ENCODE results near the gene PLB1.

Gene PLB1

GRCh38 chr2:28624436-28624792 is 128.6 kb downstream of the PLB1 start:
- no peak for TF ChIP-seq CTCF (IDR thresholded peaks at IDR 0.05; ENCODE audit: control insufficient read depth, extremely low read depth, insufficient read depth)
- DNase-seq (ENCODE audit: low read depth), result no peak
- H3K4me3 ChIP-seq (ENCODE audit: low read depth, low read length), result no peak overlapping the region

DNA sequence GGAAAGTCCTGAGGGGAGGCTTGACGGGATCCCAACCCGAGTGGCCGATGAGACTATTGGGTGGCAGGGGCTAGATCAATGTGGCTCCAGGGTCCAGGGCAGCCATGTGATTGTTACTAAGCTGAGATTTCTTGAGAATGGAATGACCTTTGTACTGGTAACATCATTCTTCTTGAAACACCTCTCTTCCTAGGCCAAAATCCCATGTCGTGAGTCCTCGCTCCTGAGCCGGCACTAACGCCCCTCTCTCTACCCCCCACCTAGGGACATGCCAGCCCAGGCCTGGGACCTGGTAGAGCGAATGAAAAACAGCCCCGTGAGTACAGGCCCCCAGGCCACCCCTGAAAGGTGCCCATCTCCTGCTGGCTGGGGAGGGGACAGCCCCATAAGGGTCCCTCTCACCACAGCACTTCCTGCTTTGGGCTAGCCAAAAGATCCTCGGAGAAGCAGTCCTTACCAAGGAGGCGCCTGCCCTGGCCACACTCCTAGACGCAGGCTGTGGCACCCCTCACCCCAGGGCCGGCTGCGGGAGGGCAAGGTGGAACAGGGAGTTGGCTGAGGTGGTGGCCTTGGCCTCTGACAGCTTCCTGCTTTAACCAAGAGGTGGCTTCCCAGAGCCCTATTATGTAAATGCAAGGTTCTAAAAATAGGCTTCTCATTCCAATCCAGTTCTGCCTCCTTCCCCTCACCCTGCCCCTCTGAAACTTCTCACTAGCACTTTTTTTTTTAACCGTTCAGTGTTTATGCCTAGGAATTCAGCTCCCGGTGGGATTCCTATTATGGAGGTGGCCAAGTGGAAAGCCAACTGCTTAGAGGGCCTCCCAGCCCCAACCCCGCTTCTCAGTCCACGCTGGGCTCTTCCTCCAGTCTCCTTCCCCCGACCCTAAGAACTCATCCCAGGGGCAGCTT is 129.2 kb downstream of the PLB1 start:
- no peak for TF ChIP-seq CTCF (IDR thresholded peaks at IDR 0.05; ENCODE audit: control insufficient read depth, extremely low read depth, insufficient read depth)
- H3K4me3 ChIP-seq (ENCODE audit: low read depth, low read length), result no peak overlapping the region
- DNase-seq (ENCODE audit: low read depth), result no peak

GRCh38 chr2:28626376-28626775 is 130.5 kb downstream of the PLB1 start:
- no peak for TF ChIP-seq CTCF (IDR thresholded peaks at IDR 0.05; ENCODE audit: control insufficient read depth, extremely low read depth, insufficient read depth)
- no peak overlapping the region for H3K4me3 ChIP-seq (ENCODE audit: low read depth, low read length)
- no peak for DNase-seq (ENCODE audit: low read depth)

- DNase-seq (ENCODE audit: low read depth), result no peak
- H3K4me3 ChIP-seq (ENCODE audit: low read depth, low read length), result no peak overlapping the region
- no peak for TF ChIP-seq CTCF (IDR thresholded peaks at IDR 0.05; ENCODE audit: control insufficient read depth, extremely low read depth, insufficient read depth)
These were observed 131.1 kb downstream of the PLB1 start for GRCh38 chr2:28626891-28627421.

- no peak overlapping the region for H3K4me3 ChIP-seq (ENCODE audit: low read depth, low read length)
- no peak for TF ChIP-seq CTCF (IDR thresholded peaks at IDR 0.05; ENCODE audit: control insufficient read depth, extremely low read depth, insufficient read depth)
- no peak for DNase-seq (ENCODE audit: low read depth)
These were observed 132.0 kb downstream of the PLB1 start for GRCh38 chr2:28627722-28628480.

GRCh38 chr2:28628506-28628905 is 132.6 kb downstream of the PLB1 start:
- no peak for DNase-seq (ENCODE audit: low read depth)
- no peak for TF ChIP-seq CTCF (IDR thresholded peaks at IDR 0.05; ENCODE audit: control insufficient read depth, extremely low read depth, insufficient read depth)
- no peak overlapping the region for H3K4me3 ChIP-seq (ENCODE audit: low read depth, low read length)

Measured in LNCaP clone FGC (cell line).